ENCODE results near the gene ANKRD44.
A peak's percentile ranks its signal among the peaks of the same experiment; 100 is the strongest.

Gene ANKRD44

DNA sequence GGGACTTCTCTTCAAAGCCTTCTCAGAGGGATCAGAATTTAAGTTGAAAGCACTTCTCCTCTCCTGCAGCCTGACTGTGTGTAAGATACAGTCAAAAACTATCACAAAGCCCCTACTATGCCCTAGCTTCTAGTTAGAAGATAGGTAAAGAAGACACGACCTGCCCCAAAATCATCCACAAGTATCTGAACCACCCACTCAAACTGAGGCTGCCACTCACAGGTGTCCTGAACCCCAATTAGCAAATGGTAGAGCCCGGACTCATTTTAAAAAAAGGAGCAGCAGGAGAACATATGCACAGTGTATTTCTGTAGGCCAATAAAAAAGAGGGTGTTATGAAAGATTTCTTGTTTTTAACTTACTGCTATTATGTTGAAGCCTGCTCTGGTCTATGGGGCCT, 74.4 kb downstream of the ANKRD44 start:
- no peak for DNase-seq

DNA sequence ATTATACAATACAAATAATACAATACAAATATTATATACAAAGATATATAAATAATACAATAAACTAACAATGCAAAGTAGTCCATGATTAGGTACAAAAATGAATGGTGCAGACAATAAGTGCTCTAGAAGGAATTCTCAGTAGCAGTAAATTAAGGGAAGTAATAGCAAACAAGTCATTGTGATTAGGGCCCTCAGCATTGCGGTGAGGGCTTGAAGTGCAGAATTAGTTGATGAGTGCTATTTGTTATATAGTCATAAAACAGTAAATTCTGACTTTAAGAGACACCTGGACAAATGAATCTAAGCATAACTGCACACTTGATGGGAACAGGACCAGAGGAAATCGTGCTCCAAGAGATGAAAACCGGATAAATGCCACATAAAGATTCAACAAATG, 74.9 kb downstream of the ANKRD44 start:
- DNase-seq, result no peak

DNA sequence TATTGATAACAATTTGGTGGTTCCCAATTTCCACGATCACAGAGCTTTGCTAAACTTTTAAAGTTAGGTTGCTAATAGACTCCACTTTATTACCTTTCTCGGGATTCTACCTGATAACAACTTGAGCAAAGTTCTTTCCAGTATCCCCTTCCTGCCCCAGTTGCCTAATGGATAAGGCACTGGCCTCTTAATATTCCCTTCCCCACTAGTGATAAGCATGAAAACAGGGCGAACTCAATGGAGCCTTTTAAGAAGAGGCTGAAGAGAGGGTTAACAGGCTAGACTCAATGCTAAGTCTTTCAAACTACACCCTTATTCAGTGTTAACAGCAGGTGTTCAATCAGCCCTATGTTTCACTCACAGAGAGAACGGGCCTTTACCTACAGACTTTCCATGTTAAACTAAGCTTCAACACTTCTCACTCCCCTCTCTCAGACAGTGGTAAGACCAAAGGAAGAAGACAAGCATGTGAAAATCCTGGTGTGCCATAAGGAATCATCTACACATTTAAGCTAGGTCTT, 75.8 kb downstream of the ANKRD44 start:
- DNase-seq, result no peak

DNA sequence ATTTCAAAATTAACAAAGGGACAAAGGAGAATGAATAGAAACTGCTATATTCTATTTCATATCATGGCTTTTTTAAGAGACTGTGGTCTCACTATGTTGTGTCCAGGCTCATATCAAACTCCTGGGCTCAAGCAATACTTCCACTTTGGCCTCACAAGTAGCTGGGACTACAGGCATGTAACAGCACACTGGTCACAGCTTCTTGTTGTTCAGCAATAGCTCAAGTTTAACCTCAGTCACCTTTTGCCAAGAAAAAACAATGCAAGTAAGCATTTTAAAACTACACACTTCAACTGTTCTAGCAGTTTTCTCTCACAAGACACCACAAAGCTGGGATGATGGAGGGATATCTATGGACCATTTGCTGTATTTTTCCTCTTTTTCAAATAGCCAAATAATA, 77.1 kb downstream of the ANKRD44 start:
- no peak for DNase-seq

DNA sequence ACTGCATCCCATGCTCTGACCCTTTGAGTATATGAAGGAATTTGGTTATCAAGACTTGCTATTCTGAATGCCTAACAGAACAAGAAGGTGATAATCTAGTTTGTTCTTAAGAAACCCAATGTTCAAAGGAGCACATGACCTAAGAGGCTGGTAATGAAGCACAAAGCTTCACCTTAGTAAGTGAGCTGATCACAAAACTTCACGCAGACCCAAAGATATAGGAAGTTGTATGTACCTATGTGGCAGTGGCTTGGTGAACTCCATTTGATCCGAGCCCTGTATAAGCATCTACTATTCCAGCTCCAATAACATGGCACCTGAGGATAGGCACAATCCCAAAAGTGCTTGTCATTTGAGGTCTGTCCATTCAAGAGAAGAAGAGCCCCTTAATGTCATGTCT, 78.6 kb downstream of the ANKRD44 start:
- no peak for DNase-seq

DNA sequence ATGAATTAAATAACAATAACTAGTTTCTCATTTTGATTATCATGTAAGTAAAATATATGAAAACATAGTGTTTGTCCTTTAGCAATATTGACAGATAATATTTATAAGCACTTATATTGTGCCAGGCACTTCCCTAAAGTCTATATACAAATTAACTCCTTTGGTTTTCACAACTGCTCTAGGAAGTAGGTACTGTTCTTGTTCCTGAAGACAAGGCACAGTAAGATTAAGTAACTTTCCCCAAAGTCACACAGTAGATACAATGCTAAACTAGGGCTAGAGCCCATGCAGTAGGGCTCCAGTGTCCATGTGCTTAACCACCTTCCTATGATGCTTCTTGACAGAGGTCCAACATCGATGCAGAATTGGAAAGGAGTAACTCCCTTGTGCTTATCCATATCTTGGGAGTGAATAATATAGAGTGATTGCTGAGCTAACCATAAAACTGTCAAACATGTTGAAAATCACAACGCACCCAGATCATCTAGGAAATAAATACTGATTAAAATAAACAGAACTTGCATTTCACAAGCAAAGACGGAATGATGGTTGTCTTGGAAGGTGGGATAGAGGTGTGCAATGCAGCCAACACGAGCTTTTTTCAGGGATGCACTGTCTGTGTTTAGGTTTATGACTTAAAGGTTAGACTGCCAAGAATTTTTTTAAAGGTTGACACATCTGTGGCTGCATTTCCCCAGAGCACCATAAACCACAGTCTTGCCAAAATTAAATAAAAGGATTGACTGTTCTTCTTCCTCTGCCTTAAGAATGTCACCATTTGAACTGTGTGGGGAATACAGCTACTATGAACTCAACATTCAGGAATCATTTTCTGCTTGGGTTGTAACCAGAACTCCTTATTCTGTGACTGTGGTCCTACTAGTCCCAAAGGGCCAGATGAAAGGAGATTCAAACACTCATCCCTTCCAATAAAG, 80.8 kb downstream of the ANKRD44 start:
- DNase-seq, result no peak

DNA sequence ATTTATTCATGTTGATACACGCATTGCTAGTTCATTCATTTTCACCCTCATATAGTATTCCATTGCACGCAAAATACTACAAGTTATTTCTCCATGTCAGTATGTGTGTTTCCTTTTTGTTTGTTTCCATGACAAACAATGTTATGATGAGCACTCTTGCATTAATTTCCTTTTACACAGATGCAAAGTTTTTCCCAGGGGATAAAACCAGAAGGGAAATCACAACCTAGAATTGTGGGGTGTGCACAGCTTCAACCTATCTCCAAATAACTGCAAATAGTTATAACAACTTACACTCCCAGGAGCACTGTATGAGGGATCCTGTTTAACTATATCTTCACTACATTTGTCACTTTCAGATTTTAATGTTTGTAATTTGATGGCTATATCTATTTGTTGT, 87.1 kb downstream of the ANKRD44 start:
- DNase-seq, result no peak

DNA sequence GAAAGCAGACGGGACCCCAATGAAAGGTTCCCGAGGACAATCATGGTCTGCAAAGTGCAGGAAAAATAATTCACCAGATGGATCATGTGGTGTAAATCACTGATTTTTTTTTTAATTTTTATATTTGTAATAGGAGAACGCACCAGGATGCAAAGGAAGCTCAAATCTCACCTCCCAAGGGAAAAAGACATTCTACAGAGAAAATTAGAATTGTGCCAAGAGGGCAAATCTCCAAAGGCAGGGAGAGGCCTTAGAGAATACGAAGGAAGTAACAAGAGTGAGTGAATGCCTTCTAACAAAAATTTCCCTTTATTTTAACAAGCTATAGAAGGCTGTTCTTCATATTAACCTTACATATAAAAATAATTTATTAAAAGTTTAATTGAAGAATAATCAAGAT, 90.9 kb downstream of the ANKRD44 start:
- DNase-seq, result no peak

DNA sequence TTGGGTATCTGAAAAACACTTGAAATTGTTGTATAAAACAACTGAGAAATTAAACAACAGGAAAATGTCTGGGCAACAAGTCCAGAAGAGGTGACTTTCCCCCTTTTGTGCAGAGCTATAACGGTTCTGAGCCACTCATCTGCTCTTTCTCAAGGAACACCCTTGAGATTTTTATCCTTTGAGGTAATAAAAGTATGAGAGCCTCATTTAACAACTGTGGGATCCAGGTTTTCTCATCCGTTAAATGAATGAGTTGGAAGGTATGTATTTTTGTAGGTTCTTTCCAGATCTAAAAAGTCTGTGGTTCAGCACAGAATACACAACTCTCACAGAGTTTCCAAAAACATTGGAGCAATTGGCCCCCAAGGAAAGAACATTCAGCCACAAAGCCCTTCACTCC, 93.0 kb downstream of the ANKRD44 start:
- no peak for DNase-seq

DNA sequence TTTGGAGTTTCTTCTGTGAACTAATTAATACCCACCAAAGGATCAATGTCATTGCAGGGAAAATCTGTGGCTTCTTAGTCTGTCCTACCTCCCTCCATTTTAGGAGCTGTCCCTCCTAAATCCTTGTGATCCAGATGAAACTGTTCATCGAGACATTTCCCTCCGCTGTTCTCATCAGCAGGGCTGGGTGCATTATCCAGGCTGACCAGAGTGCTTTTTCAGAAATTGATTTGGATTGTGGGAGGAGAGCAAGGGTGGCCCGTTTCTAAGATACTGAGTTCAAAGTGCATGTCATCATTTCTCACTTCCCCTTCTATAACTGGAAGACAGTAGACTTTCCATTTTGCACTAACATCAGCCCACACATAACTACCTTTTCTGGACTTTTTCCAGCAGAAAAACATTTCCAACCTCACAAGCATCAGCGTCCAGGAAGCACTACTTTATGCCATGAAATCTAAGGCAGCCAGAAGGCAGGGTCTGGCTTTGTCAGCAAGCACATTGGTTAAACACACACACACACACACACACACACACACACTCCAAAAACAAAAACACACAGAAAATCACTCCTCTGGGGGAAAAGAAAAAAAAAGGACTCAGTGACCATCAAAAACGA, 94.1 kb downstream of the ANKRD44 start:
- DNase-seq, result no peak

DNA sequence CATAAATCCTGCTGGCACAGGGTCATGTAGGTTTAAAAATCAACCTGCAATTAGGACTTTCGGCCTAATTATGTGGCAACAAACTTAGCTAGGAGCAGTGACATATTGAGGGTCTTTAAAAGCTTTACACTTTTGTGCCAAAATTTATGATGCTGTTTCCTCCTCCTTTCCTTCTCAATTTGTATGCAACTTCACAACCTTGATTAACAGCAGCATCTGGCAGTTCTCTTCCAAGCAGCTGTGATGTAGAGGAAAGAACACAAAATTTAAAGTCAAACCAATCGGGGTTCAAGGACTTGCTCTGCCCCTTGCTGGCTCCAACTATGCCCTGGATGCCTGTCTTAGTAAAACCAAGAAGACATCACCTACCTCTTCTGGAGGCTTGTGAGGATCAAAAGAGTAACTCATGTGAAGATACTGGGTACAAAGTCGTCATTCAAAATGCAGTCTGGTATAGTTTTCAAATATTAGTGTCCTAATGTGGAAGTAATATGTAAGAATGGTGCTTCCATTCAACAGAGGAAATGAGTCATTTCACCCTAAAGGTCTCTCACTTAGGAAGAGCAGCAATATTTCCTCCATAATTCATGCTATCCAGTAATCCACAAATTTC, 94.7 kb downstream of the ANKRD44 start:
- no peak for DNase-seq

DNA sequence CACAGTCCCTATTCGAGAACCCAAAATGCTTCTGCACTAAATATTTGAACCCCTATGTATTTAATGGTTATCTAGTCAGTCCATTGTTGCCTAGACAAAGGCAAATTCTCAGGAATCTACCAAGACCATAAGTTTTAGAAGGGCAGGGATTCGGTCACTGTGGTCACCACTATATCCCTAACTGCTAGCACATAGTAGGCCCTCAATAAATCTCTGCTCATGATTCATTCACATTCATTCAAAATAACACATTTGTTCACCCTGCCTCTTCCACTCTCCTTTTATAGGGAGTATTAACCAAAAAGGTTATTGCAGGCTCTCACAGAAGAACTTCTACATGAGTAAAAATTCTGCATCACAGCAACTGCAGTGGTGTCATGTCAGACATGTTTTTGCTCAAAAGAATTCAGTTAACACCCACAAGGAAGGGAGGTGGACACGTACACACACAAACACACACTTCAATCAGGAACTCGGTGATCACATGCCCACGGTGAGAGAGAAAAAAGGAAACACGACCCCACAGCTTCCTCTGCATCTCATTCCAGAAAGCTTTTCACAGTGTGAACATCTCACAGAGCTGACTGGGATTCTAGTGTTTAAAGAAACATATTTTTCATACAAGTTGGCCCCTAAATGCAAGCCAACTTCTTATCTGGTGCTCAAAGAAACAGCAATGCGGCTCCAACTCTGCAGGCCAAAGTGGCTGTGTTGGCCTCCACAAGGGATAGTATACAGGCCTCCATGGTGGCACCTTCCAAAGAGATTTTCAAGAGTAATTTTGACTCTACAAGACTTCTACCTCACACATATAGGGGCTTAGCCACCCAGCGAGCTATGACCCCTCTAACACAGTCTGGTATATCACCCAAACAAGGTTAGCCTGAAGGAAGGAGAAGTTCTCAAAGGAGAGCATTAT, 98.0 kb downstream of the ANKRD44 start:
- DNase-seq, result no peak

DNA sequence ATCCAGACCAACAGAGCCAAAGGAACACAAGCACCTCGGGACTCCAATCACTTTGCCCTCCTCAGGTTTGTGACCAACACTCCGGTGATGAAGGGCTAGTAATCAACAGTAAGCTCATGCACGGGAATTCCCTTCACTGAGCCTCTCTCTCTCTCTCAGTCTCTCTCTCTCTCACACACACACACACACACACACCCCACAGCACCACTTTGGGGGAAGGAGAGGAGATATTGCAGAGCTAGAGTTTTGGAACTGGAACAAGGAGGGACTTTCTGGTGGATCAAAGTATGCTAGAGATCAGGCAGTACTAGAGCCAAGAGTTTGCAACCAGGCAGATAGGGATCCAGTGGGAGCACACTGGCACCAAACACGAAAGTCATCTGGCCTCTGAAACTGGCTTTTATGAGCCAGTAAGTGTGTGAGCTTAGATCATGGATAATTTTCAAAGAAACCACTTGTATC, 98.7 kb downstream of the ANKRD44 start:
- no peak for DNase-seq

DNA sequence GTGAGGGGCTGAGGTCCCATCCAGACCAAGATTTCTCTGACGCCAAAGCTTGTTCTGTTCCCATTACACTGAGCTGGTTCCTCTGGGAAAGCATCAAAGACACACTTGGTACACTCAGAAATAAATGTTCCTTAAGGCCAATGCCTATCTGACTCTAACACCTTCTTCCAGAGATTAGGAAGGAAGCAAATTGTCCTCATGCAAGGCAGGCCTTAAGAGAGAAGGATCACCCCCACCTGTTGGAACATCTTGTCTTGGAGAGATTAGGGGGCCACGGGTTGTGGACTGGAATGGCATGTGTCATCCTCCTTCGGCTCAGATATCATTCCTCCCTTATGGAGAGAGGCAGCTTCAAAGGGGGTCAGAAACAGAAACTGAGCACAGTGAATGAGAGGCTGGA, 100.2 kb downstream of the ANKRD44 start:
- DNase-seq, result peak; percentile 43

DNA sequence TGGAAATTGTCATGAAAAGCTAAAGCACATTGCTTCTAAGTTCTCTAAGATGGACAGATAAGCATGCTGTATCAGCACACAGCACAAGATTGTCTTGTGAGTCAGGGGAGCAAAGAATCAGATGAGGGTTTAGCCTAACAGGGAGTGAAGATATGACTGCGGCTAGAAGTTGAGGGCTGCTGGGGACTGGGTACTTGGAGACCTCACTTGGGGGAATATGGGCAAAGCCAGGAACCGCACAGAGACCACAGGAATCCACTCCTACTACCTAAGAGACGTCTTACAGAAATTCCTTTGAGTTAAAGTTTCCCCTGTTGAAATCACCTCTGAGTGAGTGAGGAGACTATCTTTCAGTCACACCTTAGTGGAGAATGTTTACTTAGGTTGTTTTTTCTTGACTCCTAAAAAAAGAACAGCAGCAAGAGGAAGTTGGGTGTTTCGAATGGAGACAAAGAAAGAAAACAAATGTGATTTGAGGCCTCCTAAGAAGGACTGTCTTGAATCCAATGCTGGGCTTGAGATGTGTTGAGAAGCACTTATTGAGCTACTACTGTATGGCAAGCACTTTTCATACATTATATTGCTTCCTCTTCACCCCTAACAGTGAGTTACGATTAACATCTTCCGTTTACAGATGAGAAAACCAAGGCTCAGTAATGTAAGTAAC, 100.7 kb downstream of the ANKRD44 start:
- peak; percentile 29 for DNase-seq

DNA sequence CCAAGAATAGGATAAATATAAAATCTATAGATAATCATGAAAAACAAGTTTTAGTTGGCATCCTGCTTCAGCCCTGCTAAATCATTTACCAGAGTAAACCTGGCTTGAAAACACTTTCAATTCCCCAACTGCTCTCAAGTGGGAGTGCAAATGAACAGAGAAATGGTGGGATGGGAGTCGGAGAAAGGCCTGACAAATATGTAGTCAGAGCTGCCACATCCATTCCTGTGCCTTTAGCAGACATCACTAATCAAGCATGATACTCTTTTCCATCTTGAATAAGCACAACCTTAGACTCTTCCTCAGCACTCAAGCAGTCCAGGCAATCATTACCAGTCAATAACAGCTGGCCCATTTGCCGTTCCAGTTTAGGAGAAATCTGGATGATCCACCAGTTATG, 101.3 kb downstream of the ANKRD44 start:
- DNase-seq, result no peak

DNA sequence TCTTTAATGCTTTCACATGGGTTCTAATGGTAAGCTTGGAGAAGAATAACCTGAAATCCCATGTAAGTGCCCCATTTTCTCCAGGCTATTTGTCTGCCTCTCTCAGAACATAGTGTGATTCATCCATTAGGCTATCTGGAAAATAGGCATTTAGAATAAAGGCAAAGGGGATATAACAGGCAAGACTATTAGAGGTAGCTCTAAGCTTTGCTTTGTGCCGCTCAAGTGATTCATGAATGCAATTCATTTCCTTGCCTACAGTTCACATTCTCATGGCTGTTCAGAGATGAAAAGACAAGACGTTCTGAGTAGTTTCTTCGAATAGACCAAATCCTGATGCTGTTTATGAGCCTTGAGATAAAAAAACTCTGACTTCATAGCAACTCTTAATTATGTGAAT, 101.7 kb downstream of the ANKRD44 start:
- no peak for DNase-seq

DNA sequence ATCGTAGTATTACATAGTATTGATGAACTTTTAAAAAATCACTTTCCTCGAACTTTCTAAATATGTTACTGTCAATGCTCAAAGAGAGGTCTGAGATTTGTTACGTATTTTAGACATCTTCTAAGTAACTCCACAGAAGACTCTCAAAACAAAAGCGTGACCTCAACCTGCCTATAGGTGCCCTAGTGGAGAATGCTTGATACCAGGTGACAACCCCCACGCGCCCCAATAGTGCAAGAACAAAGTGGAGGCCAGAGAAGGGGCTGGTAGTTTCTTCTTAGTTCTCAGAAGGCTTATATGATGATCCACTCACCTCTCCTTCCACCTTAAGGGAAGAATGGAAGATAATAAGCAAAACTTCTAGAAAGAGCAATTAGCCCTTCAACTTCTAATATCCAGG, 102.6 kb downstream of the ANKRD44 start:
- DNase-seq, result no peak

DNA sequence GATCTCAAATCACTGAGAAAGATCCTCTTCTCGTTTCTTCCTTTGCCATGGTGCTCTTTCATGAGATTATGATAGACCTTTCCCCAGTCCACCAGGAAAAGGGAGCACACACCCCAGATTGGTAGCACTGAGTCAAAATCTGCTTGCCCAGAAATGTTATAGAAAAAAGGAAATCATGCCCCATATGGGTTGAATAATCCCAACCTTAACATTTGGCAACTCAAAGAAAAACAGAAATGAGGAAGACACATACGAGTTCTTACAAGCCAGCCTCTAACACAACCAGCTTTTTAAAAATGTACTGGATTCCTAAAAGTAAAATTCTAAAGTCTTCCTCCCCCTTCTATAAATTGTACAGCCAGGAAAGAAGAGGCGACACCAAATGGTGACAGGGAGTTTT, 103.0 kb downstream of the ANKRD44 start:
- DNase-seq, result no peak

DNA sequence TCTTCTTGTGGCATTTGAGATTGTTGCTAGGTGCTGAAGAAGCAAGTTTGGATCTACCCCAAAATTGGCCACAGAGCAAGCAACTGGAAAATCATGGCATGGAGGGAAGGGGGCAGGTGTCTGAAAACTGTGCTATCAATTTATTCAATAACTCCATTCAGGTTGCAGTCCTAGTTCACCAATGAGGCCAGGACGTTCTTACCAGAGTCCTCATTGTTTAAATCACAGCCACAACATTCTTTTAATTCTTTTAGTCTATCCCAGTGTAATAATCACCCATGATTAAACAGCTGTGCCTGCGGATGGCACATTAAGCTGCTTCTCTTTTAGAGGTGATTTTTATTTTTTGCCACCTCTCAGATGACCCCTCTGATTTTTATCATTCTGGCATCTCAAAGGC, 103.5 kb downstream of the ANKRD44 start:
- no peak for DNase-seq

DNA sequence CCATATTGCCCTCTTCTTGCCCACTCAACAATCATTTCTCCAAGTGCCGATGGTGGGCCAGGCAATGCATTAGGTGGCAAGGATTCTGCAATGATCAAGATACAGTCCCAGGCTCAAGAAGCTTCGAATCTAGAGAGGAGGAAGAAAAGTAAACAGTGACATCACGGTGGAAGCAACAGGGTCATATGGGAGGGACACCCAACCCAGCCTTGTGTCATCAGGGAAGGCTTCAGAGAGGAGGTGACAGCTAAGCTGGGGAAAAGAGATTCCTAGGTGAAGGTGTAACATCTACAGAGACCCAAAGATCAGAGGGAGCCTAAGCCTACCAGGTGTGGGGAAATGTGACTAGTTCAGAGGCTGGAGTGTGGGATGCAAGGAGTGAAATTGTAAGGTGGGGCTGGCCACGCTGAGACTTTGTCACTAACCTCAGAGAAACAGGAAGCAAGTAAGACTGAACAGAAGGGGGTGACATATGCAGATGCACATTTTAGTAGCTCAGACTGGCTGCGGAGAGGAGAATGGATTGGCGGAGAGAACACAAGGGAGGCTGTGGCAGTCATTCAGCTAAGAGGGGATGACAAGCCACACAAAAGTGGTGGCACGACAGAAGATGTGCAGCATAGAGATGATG, 104.9 kb downstream of the ANKRD44 start:
- no peak for DNase-seq
